SK-N-SH (cell line): ENCODE results near the gene FUT6. TPM values are rescaled to one million over a fixed set of nuclear protein-coding genes. Genes with fewer than 3 reads are reported as not detected.

Experiments used
- CTCF ChIA-PET: fragments of 300-600, 350-600 bp; formaldehyde crosslinking; extraction: SDS; loops from one replicate; lab custom pipeline; 2021; lab: Yijun Ruan, JAX
- POLR2A ChIA-PET: fragments of 350-600 bp; sonication (Branson Sonifier 250); formaldehyde crosslinking; extraction: SDS; loops from one replicate; lab custom pipeline; 2020; ENCODE audit warnings: antibody characterized with exemption, inconsistent platforms; lab: Yijun Ruan, JAX
- DNase-seq: peaks from one replicate; pipeline ENCODE4 v3.0.0; 2012
- H2AFZ ChIP-seq: fragments of 200-600 bp; sonication (generic); 2 replicates; pipeline ENCODE4 v1.8.1; 2016; ENCODE audit warnings: antibody characterized with exemption, mild to moderate bottlenecking, low read depth
- H3F3A ChIP-seq: fragments of 200-600 bp; sonication (generic); replicated peaks from 2 replicates; pipeline ENCODE3; 2016; ENCODE audit warnings: antibody characterized with exemption, mild to moderate bottlenecking; ENCODE audit not compliant: insufficient read depth
- H3K27ac ChIP-seq, 2 experiments: fragments of 200-500 bp in 1 of 2; fragments of 200-600 bp in 1 of 2; sonication (Bioruptor generic) in 1 of 2; sonication (generic), shearing (Covaris generic) in 1 of 2; 2 replicates each; pipeline versions ENCODE4 v1.5.1 to v1.6.1; 2014 to 2016; ENCODE audit warnings: low read depth in 2 of 2, inconsistent platforms in 1 of 2, low read length in 1 of 2, mild to moderate bottlenecking in 1 of 2, mixed read lengths in 1 of 2
- H3K27me3 ChIP-seq: fragments of 200-600 bp; sonication (generic), shearing (Covaris generic); 2 replicates; pipeline ENCODE4 v1.6.1; 2016; ENCODE audit warnings: mixed run types; ENCODE audit not compliant: insufficient read depth
- H3K36me3 ChIP-seq, 2 experiments: fragments of 200-500 bp in 1 of 2; fragments of 200-600 bp in 1 of 2; sonication (Bioruptor generic) in 1 of 2; sonication (generic) in 1 of 2; replicated peaks in 1 of 2; 2 replicates each; pipeline versions ENCODE3 to v1.5.1; 2014 to 2016; ENCODE audit warnings: low read length in 1 of 2, mild to moderate bottlenecking in 1 of 2; ENCODE audit not compliant: insufficient read depth in 2 of 2, control insufficient read depth in 1 of 2
- H3K4me1 ChIP-seq, 2 experiments: fragments of 200-500 bp in 1 of 2; fragments of 200-600 bp in 1 of 2; sonication (Bioruptor generic) in 1 of 2; sonication (generic), shearing (Covaris generic) in 1 of 2; 2 replicates each; pipeline versions ENCODE4 v1.5.1 to v1.6.1; 2014 to 2016; ENCODE audit warnings: low read depth in 1 of 2, low read length in 1 of 2, mixed run types in 1 of 2; ENCODE audit not compliant: insufficient read depth in 2 of 2, control insufficient read depth in 1 of 2
- H3K4me2 ChIP-seq: fragments of 200-600 bp; sonication (generic), shearing (Covaris generic); 2 replicates; pipeline ENCODE4 v1.6.1; 2017; ENCODE audit warnings: mixed run types
- H3K4me3 ChIP-seq, 2 experiments: fragments of 200-500 bp in 1 of 2; fragments of 200-600 bp in 1 of 2; sonication (Bioruptor generic) in 1 of 2; sonication (generic), shearing (Covaris generic) in 1 of 2; 2 replicates each; pipeline versions ENCODE4 v1.5.1 to v1.8.1; 2014 to 2016; ENCODE audit warnings: low read depth in 2 of 2, inconsistent platforms in 1 of 2, low read length in 1 of 2, mild to moderate bottlenecking in 1 of 2, mixed read lengths in 1 of 2, moderate library complexity in 1 of 2
- H3K79me2 ChIP-seq: fragments of 200-600 bp; sonication (generic); 2 replicates; pipeline ENCODE4 v1.8.1; 2017; ENCODE audit warnings: mild to moderate bottlenecking; ENCODE audit not compliant: insufficient read depth
- H3K9ac ChIP-seq: fragments of 200-600 bp; sonication (generic); 2 replicates; pipeline ENCODE4 v1.6.1; 2017; ENCODE audit warnings: mixed run types
- H3K9me2 ChIP-seq: fragments of 200-600 bp; sonication (generic); 2 replicates; pipeline ENCODE4 v1.6.1; 2017; ENCODE audit warnings: mixed run types
- H3K9me3 ChIP-seq: fragments of 200-600 bp; sonication (generic); 2 replicates; pipeline ENCODE4 v1.6.1; 2017; ENCODE audit warnings: mixed run types, mild to moderate bottlenecking, moderate library complexity
- H4K20me1 ChIP-seq: fragments of 200-600 bp; sonication (generic); 2 replicates; pipeline ENCODE4 v1.6.1; 2017; ENCODE audit warnings: mild to moderate bottlenecking, mixed run types; ENCODE audit not compliant: insufficient read depth
- CHD2 ChIP-seq: fragments of 150-350 bp; IDR thresholded peaks from 2 replicates; pipeline ENCODE4 v1.6.1; 2018; ENCODE audit warnings: low read length; ENCODE audit not compliant: partially characterized antibody
- EP300 ChIP-seq, 2 experiments: IDR thresholded peaks; 2 replicates each; pipeline versions ENCODE4 v1.4.0 to v1.6.1; 2012; ENCODE audit warnings: borderline replicate concordance in 1 of 2, low read depth in 1 of 2, low read length in 1 of 2
- FOSL2 ChIP-seq: IDR thresholded peaks from 2 replicates; pipeline ENCODE4 v1.4.0; 2012; ENCODE audit warnings: low read depth, mild to moderate bottlenecking, moderate library complexity, borderline replicate concordance
- FOXJ3 ChIP-seq: sonication (generic); formaldehyde crosslinking; IDR thresholded peaks from 2 replicates; pipeline ENCODE4 v1.5.1; 2020; ENCODE audit warnings: mild to moderate bottlenecking, missing genetic modification reagents
- FOXM1 ChIP-seq: IDR thresholded peaks from 2 replicates; pipeline ENCODE4 v1.4.0; 2012; ENCODE audit warnings: low read depth, mild to moderate bottlenecking
- GATA2 ChIP-seq: sonication (generic); formaldehyde crosslinking; IDR thresholded peaks from 2 replicates; pipeline ENCODE4 v1.5.0; 2020; ENCODE audit warnings: mild to moderate bottlenecking, missing genetic modification reagents
- MEF2A ChIP-seq: IDR thresholded peaks from 2 replicates; pipeline ENCODE4 v1.4.0; 2012; ENCODE audit warnings: low read depth, borderline replicate concordance
- MXI1 ChIP-seq: IDR thresholded peaks from 2 replicates; pipeline ENCODE4 v1.6.1; 2012; ENCODE audit warnings: mild to moderate bottlenecking, low read depth, low read length, improper control_type of control experiment
- RAD21 ChIP-seq: IDR thresholded peaks from 2 replicates; pipeline ENCODE4 v1.6.1; 2012; ENCODE audit warnings: mild to moderate bottlenecking, low read length
- RCOR1 ChIP-seq: fragments of 150-350 bp; IDR thresholded peaks from 2 replicates; pipeline ENCODE4 v1.6.1; 2017; ENCODE audit warnings: antibody characterized with exemption, low read length
- RXRA ChIP-seq: IDR thresholded peaks from 2 replicates; pipeline ENCODE4 v1.4.0; 2012; ENCODE audit warnings: low read depth, mild to moderate bottlenecking, borderline replicate concordance
- SIN3A ChIP-seq: IDR thresholded peaks from 2 replicates; pipeline ENCODE4 v1.6.1; 2012; ENCODE audit warnings: low read depth, mild to moderate bottlenecking, low read length, moderate library complexity, borderline replicate concordance
- TAF1 ChIP-seq: IDR thresholded peaks from 2 replicates; pipeline ENCODE4 v1.6.1; 2012; ENCODE audit warnings: low read depth, mild to moderate bottlenecking, low read length, moderate library complexity, borderline replicate concordance
- TEAD4 ChIP-seq: IDR thresholded peaks from 2 replicates; pipeline ENCODE4 v1.4.0; 2012; ENCODE audit warnings: mild to moderate bottlenecking, borderline replicate concordance; ENCODE audit not compliant: insufficient read depth
- WGBS: methylation state at CpG from one replicate; pipeline ENCODE4 v1.1.6; 2017; ENCODE audit warnings: low lambda C conversion rate; 5-methylcytosine and 5-hydroxymethylcytosine counted together
- polyA plus RNA-seq, 3 experiments: library from polyadenylated mRNA; depleted of rRNA; stranded (reverse); fragments of >200 nt; gene quantifications; 2 replicates each; pipeline ENCODE4 v1.2.3, GENCODE V29; 2012
- TF ChIP-seq, protein P1 (sequence below): IDR thresholded peaks from 2 replicates; pipeline ENCODE4 v1.4.0; 2012; ENCODE audit warnings: low read depth
- TF ChIP-seq, protein P2 (sequence below): IDR thresholded peaks from 2 replicates; pipeline ENCODE4 v1.4.0; 2012; ENCODE audit warnings: low read depth, borderline replicate concordance

The FUT6 gene
- polyA plus RNA-seq, 1 of the 3 experiments (the other 2 are of a cell fraction): not detected

DNA sequence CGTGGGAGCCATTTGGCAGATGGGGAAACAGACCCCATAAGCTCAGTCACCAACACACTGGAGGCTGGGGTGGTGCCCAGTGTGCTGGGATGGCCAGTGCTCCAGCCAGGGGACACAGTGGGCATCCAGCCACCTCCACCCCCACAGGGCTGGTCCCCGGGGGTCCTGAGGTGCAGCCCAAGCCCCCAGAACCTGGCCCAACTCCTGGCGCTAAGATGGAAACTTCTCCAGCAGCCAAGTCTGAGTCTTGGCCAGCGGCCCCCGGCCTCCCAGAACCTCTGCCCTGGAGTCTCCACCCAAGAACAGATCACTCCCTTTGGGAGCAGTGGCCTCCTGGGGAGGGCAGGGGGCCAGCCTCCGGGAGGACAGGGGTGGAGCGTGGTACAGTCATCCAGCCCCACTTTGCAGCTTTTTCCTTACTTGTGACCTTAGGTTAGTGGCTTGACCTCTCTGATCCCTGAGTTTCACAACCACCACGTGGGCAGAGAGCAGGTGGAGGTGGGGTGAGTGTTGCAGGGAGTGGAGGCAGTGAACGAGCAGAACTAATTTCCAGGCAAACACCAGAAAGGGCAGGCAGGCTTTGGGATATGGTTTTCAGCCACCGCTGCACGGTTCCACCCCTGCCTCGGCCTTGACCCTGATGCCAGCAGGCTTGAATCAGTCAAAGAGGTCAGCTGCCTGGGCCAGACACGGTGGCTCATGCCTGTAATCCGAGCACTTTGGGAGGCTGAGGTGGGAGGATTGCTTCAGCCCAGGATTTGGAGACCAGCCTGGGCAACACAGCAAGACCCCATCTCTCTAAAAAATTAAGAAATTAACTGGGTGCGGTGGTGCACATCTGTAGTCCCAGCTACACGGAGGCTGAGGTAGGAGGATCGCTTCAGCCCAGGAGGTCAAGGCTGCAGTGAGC is 38.9 kb downstream of the FUT6 start:
- CTCF ChIA-PET: interaction anchor here (1.4 to 4.2 kb wide), 3 partner anchors 23 to 222 kb away, joined by 3 to 51 read pairs (median 22); partner anchors contain the start of gene NDUFA11
- Histone ChIP-seq H3K9ac (no peak overlapping the region), H3K36me3 (no peaks in the 10 kb centered on the region), H3K9me3 (no peaks in the 10 kb centered on the region)
- TF ChIP-seq RAD21 (no peak), SIN3A (no peak), MEF2A (no peak), EP300 (IDR thresholded peaks at IDR 0.05; ENCODE audit: borderline replicate concordance in 1 of 2, low read depth in 1 of 2, low read length in 1 of 2) (no peak)
- TF ChIP-seq, protein P1, sequence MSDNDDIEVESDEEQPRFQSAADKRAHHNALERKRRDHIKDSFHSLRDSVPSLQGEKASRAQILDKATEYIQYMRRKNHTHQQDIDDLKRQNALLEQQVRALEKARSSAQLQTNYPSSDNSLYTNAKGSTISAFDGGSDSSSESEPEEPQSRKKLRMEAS: no peak
- TF ChIP-seq, protein P2, sequence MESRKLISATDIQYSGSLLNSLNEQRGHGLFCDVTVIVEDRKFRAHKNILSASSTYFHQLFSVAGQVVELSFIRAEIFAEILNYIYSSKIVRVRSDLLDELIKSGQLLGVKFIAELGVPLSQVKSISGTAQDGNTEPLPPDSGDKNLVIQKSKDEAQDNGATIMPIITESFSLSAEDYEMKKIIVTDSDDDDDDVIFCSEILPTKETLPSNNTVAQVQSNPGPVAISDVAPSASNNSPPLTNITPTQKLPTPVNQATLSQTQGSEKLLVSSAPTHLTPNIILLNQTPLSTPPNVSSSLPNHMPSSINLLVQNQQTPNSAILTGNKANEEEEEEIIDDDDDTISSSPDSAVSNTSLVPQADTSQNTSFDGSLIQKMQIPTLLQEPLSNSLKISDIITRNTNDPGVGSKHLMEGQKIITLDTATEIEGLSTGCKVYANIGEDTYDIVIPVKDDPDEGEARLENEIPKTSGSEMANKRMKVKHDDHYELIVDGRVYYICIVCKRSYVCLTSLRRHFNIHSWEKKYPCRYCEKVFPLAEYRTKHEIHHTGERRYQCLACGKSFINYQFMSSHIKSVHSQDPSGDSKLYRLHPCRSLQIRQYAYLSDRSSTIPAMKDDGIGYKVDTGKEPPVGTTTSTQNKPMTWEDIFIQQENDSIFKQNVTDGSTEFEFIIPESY: no peak
- TF ChIP-seq, all 33 proteins: peak for 0
- Histone ChIP-seq H4K20me1 (no peaks in the 10 kb centered on the region), H3K4me3 (no peak overlapping the region), H3K4me2 (no peak overlapping the region), H3K4me1 (peaks cover 3 to 35% of the 10 kb centered on the region in 2 experiments; a peak in 1 of 4 replicates), H3K9me2 (no peaks in the 10 kb centered on the region), H3F3A (no peaks in the 10 kb centered on the region), H2AFZ (no peak overlapping the region), H3K79me2 (no peaks in the 10 kb centered on the region), H3K27ac (no peak overlapping the region; a peak in 1 of 4 replicates), H3K27me3 (peaks cover 6% of the 10 kb centered on the region; the same call in 1 of the 2 replicates)
- WGBS: 79% methylated on average over 10 of the region's 17 CpGs
- no peak for DNase-seq
- POLR2A ChIA-PET: interaction anchor here (1.6 kb wide), 1 partner anchor 82 kb away, joined by 4 read pairs; no protein-coding TSS in a partner anchor

DNA sequence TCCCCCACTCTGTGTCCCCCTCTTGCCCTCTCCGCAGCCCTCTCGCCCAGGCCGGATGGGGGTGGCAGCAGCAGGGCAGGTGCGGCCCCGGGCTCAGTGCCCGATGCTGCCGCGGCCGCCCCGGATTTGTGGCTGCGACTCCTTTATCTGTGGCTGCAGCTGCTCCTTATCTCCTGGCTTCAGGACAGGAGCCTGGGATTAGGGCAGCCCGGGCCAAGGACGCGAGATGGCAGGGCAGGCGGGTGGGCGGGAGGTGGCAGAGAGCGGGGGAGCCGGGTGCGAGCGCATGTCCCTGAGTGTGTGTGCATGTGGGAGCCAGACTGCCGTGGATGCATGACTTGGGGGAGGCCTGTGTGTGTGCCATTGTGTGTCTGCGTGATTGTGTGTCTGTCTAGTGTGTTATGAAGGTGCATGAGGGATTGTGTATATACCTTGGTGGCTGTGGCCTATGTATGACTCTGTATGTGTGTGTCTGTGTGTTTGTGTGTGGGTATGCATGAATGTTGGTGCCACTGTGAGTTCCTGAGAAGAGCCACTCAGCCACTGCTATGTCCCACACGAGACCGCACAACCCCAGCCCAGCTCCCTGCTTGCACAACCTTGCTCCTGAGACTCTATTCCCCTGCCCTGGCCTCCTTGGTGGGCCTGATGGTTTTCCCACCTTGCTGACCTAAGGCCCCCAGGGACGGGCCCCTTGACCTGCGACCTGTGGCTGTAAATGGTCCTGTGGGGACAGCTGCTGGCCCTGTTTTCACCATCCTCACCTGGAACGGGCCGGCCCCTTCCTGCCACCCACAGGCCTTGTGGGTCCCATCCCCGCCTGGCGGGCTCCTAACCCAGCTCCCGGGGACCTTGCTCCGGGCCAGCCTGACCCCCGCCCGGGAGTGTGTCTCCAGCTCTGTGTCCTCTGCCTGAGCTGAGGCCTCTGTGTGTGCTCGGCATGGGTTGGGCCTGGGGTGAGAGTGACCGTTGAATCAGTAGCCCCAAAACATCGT is 40.0 kb downstream of the FUT6 start:
- DNase-seq: peak; percentile 91

More for the DNA sequence above, 40.0 kb downstream of the FUT6 start:
- H3K27me3 ChIP-seq: peaks cover 4% of the 10 kb centered on the region; the same call in 1 of the 2 replicates
- H3K36me3 ChIP-seq: no peaks in the 10 kb centered on the region
- no peaks in the 10 kb centered on the region for H3K9me2 ChIP-seq
- H3K27ac ChIP-seq: peak overlapping the region in 1 of 2 experiments; percentile 43; a peak in 2 of 4 replicates
- WGBS: 63% methylated on average over 35 of the region's 37 CpGs
- H4K20me1 ChIP-seq: no peaks in the 10 kb centered on the region
- POLR2A ChIA-PET: interaction anchor here (0.5 to 1.6 kb wide), 2 partner anchors 8 to 81 kb away, joined by 3 to 4 read pairs; no protein-coding TSS in a partner anchor
- H3F3A ChIP-seq: no peaks in the 10 kb centered on the region
- no peak for TF ChIP-seq TEAD4
- TF ChIP-seq RXRA: no peak
- peak; percentile 73 for TF ChIP-seq MXI1
- TF ChIP-seq CHD2: peak; percentile 86
- no peak for TF ChIP-seq FOSL2
- peak in 1 of 2 experiments; percentile 85; a peak in 2 of 4 replicates for TF ChIP-seq EP300 (IDR thresholded peaks at IDR 0.05; ENCODE audit: borderline replicate concordance in 1 of 2, low read depth in 1 of 2, low read length in 1 of 2)
- TF ChIP-seq TAF1: no peak
- TF ChIP-seq FOXM1: no peak
- peak; percentile 95 for TF ChIP-seq FOXJ3 (CRISPR knock-in tag)
- peak; percentile 78 for TF ChIP-seq RCOR1
- peak; percentile 99 for TF ChIP-seq GATA2
- TF ChIP-seq, protein P1: no peak
- TF ChIP-seq, all 33 proteins: peak for 6
- peaks cover 3 to 35% of the 10 kb centered on the region in 2 experiments; a peak in 1 of 4 replicates for H3K4me1 ChIP-seq
- no peaks in the 10 kb centered on the region for H3K79me2 ChIP-seq
- no peak overlapping the region for H3K4me3 ChIP-seq
- no peaks in the 10 kb centered on the region for H3K9me3 ChIP-seq
- no peak overlapping the region for H3K9ac ChIP-seq
- no peak overlapping the region for H3K4me2 ChIP-seq
- H2AFZ ChIP-seq: no peak overlapping the region
- CTCF ChIA-PET: interaction anchor here (0.6 to 4.2 kb wide), 6 partner anchors 9 to 223 kb away, joined by 3 to 22 read pairs (median 4); partner anchors contain the start of gene NDUFA11
